Measurements from ENCODE around the gene NDUFS5.
"Not testable (repeated sequence)": the region's sequence is repeated elsewhere in the genome, so short reads cannot be mapped to it uniquely, and the experiment has no call there.

Gene NDUFS5

DNA sequence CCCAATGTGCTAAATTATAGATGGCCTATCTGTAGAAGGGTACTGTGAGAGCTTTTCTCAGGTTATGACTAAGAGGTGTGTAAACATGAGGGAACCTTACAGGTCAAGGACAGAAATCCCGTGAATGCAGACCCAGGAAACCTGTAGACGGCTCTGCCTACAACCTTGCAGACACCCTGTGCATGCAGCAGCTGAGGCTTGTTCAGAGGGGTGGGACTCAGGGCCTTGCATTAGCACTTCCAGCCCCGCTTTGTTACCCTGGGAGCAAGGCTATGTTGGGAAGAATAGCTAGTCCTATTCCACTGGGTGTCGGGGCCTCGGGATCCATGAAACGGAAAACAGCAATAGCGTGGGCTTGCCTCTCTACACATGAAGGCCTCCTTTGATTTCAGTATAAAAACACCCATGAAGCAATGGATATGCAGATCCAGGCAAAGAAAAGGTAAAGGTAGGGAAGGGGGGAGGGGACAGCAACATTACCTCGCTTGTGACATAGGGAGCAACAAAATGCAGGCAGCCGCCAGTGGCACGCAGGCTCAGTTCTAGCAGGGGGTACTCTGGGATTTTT is 9.5 kb upstream of the NDUFS5 start:
- DNase-seq = no peak

DNA sequence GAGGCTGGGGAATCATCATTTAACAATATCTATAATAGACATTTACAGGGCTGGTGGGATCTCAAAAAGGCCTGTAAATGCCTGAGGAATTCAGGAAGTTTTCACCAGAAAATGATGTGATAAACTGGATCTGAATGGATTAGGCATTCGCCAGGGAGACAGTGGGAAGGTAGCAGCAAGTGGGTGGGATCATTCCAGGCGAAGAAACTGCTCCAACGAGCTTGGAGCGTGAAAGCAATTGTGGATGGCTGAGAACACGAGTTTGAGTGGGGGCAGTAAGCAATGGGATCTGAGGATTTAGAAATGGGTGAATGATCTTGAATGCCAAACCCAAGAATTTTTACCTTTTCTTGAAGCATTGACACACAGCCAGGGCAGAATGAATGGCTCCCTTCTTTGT is 8.9 kb upstream of the NDUFS5 start:
- DNase-seq = no peak

DNA sequence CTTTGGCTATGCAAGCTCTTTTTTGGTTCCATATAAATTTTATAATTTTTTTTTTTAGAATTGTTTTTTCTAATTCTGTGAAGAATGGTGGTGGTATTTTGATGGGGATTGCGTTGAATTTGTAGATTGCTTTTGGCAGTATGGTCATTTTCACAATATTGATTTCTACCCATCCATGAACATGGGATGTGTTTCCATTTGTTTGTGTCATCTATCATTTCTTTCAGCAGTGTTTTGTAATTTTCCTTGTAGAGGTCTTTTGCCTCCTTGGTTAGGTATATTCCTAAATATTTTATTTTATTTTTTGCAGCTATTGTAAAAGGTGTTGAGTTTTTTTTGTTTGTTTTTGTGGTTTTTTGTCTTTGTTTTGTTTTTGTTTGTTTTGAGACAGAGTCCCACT is 5.7 kb upstream of the NDUFS5 start:
- DNase-seq = not testable (repeated sequence)

DNA sequence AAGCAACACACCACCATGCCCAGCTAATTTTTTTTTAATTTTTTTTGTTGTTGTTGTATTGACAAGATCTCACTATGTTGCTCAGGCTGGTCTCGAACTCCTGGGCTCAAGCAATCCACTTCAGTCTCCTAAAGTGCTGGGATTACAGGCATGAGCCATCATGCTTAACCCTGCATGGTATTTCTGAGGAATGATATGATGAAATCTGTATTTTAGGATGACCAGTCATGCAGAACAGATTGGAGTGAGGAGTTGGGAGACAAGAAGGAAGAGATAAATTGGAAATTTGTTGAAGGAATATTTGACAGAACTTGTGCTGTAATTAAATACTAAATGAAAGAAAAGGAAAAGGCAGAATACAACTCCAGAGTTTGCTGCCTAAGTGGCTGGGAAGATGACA is 4.7 kb upstream of the NDUFS5 start:
- no peak for DNase-seq

DNA sequence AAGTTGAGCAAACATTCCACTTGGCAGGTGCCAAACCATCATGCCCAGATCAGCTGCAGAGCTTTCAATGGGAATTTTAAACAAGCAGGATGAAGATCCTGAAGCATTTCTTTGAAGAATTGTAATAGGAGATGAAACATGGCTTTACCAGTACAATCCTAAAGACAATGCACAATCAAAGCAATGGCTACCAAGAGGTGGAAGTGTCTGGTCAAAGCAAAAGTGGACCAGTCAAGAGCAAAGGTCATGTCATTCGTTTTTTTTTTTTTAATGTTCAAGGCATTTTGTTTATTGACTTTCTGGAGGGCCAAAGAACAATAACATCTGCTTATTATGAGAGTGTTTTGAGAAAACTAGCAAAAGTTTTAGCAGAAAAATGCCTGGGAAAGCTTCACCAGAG is 3.0 kb upstream of the NDUFS5 start:
- no peak for DNase-seq

DNA sequence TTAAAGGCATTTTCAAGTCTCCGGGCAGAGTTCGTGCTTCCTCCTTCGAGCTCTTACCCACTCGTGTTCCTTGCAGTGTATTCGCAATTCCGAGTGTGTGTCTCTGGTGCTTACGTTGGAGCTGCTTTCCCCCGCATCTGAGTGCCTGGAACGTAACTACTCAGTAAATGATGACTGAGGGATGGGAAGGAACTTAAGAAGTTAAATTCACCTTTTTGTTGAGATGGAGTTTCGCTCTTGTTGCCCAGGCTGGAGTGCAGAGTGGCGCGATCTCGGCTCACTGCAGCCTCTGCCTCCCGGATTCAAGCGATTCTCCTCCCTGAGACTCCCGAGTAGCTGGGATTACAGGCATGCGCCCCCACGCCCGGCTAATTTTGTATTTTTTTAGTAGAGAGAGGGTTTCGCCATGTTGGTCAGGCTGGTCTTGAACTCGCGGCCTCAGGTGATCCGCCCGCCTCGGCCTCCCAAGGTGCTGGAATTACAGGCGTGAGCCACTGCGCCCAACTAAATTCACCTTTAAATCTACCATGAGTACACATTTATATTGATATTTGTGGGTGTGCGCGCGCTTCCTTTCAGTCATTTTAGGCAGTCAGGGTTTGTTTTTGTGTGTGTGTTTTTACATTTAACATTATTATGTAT is 837 bp downstream of the NDUFS5 start:
- DNase-seq = no peak

DNA sequence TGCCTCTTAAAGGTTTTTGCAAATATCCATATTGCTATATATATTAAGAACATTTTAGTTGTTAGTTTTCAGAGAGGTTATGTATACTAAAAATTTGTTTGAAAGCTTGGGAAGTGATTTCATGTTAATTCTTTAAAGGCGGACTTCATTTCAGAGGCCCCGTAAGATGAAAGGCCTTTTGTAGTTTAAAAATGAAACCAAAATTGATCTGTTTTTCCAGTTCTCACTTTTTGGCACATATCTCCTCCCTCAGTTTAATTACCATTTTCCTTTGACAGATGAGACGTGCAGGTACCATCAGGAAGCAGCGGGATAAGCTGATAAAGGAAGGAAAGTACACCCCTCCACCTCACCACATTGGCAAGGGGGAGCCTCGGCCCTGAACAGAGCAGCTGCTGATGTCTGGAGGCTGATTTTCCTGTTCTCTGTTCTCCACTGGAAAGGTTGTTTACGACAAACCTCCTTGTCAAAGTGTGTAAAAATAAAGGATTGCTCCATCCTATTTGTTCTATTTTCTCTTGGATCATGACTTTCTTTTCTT is 8.0 kb downstream of the NDUFS5 start:
- DNase-seq = no peak

DNA sequence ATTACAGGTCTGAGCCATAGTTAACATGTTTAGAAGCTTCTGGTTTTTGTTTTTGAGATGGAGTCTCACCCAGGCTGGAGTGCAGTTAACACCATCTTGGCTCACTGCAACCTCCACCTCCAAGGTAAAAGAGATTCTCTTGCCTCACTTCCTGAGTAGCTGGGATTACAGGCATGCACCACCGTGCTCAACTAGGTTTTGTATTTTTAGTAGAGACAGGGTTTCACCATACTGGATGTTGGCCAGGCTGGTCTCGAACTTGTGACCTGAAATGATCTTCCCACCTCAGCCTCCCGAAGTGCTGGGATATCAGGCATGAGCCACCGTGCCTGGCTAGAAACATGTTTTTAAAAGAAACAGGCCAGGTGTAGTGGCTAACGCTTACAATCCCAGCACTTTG is 10.5 kb downstream of the NDUFS5 start:
- no peak for DNase-seq

DNA sequence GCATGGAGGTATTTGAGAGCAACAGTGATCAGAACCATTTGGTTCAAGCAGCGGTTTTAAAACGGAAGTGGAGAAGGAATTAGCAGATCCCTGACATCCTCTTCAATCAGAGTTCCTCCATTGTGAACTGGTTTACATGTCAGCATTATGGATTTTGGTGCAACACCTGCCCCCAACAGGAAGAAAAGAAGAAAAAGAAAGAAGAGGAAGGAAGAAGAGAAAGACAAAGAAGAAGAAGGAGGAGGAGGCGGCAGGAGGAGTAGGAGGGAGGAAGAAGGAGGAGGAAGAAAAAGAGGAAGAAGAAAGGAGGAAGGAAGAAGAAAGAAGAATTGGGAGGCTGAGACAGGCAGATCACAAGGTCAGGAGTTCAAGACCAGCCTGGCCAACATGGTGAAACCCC is 17.4 kb downstream of the NDUFS5 start:
- DNase-seq = no peak

DNA sequence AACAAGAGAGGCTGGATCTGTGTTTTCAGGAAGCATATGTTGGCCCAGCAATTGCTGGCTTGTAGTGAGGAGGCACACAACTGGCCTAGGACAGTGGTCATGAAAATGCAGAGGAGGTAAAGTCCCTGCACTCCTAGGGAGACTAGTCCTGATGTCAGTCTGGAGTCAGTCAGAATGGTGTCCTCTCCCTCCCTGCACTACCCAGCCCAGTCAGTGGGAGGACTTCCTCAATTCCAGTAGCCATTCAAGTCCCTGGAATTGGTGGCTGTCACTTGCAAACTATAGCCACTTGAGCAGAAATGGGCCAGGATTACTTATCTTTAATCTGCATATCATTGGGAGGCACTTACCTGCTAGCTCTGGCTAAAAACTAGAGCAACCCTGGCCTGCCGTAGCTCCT is 18.6 kb downstream of the NDUFS5 start:
- DNase-seq = no peak

DNA sequence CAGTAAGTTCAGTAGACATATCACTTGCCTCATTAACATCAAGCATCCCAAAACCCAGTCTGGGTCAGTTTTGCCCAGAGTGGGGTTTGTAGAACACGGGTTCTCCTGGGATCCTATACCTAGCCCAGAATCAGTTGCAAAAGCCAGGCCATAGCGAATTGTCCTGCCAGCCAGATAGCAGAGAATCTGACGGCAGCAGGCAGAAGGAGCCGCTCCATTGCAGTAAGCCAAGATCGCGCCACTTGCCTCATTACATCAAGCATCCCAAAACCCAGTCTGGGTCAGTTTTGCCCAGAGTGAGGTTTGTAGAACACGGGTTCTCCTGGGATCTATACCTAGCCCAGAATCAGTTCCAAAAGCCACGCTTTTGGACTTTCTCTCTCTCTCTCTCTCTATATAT is 19.1 kb downstream of the NDUFS5 start:
- DNase-seq = no peak

DNA sequence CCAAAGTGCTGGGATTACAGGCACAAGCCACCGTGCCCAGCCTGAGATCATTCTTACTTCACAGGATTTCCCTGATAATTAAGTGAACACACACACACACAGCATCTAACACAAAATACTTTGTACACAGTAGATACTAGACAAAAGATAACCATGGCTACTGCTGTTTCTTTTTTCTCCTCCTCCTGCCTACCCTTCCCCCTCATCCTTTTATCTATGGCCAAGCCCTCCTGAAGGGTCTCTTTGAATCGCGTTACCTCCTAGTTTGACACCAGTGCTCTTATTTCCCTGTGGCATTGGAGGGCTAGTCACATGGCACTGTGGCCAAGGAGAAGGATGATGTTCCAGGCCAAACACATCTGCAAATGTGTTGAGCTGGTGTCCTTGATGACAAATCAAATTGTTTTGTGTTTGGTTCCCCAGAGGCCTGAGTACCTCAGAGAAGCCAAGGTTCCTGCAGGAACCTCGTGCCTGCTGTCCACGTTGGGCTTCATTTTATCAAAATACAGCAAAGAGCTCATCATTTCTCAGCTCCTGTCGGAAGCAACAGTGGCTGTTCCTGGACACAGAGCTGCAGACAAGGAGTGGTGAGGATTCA is 20.6 kb downstream of the NDUFS5 start:
- no peak for DNase-seq

DNA sequence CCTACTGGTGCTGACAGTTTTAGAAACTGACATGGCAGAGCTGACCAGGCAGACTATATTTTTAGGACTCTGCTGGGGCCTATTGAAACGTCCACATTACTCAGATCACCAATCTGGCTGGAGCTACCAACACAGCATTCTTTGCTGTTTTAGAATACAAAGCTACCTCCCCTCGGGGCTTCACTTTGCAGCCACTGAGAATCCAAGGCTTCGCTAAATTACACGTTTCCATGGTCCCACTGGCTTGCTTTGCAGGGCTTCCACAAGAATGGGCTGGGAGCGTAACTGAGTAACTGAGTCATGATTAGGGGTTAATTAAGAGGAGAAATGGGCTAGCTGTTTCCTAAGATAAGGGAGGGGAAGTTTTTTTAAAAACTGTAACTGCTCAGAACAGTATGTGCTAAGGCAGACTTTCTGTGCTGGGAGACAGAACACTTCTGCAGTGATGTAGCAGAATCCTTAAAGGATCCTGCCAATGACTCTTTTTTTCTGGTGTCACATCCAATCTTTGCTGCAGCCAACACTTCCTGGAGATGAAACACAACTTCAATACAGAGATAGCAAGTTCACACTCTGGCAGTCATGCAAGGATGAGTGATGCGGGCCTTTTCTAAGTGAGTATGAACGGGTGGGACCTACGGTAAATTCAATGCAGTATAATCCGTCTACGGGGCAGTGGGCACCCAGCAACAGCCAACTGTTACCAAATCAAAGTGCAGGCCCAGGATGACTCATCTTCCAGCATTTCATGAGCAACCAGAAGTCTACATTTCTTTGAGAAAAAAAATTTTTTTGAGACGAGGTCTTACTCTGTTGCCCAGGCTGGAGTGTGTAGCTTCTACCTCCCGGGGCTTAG is 21.5 kb downstream of the NDUFS5 start:
- DNase-seq = no peak

DNA sequence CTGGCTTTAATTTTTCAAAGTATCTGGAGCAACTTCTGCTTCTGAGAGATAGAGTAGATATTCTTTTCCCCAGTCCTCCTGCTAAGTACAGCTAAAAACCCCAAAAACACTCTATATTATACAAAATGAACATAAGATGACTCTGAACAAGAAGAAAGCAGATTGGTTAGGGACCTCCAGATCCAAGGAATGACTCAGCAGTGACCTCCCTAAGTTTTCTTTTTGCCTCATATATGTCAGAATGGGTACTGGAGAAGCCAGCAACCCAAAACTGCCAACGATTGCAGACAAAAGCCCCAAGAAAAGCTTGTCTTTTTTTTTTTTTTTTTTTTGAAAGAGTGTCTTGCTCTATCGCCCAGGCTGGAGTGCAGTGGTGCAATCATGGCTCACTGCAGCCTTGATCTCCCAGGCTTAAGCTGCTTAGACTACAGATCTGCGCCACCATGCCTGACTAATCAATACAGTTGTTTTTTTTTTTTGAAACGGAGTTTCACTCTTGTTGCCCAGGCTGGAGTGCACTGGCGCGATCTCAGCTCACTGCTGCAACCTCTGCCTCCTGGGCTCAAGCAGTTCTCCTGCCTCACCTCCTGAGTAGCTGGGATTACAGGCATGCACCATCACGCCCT is 22.7 kb downstream of the NDUFS5 start:
- no peak for DNase-seq

DNA sequence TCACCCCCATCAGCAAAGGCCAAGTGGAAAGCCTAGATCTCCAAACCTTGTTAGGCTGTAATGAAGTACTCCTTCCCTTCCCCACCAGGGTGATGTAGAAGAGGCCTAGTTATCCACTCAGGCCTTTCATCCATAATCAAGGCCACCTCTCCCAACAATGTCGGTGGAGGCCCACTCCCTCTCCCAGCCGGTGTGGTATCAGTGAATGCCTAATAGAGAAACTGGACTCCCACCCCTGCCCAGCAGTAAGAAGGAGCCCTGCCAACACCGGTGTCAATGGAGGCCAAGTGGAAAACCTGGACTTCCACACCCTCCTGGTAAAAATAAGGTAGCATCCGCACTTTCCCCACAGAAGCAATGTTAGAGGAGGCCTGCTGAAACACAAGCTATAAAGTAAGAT is 23.9 kb downstream of the NDUFS5 start:
- DNase-seq = no peak

DNA sequence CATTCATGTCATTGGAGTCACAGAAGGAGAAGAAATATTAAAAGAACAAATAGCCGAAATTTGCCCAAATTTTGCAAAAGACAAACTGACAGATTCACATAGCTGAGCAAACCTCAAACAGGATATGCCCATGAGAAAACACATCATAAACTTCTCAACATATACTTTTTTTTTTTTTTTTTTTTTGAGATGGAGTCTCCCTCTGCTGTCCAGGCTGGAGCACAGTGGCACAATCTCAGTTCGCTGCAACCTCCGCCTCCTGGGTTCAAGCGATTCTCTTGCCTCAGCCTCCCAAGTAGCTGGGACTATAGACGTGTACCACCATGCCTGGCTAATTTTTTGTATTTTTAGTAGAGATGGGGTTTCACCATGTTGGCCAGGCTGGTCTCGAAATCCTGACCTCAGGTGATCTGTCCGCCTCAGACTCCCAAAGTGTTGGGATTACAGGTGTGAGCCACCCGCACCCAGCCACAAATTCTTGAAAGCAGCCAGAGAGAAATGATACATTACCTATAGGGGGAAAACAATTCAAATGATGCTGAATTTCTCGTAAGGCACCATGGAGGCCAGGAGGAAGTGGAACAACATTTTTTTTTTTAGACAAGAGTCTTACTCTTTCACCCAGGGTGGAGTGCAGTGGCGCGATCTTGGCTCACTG is 25.2 kb downstream of the NDUFS5 start:
- DNase-seq = not testable (repeated sequence)

DNA sequence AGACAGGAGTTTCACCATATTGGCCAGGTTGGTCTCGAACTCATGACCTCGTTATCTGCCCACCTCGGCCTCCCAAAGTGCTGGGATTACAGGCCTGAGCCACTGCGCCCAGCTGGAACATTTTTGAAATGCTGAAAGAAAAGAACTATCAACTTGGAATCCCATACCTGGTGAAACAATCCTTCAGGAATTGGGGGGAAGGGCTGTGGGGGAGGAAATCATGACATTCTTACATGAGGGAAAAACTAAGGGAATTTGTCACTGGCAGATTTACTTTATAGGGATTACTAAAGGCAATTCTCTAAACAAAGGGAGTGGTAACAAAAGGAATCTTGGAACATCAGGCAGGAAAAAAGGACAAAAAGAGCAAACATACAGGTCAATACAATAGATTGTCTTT is 25.8 kb downstream of the NDUFS5 start:
- DNase-seq = no peak

DNA sequence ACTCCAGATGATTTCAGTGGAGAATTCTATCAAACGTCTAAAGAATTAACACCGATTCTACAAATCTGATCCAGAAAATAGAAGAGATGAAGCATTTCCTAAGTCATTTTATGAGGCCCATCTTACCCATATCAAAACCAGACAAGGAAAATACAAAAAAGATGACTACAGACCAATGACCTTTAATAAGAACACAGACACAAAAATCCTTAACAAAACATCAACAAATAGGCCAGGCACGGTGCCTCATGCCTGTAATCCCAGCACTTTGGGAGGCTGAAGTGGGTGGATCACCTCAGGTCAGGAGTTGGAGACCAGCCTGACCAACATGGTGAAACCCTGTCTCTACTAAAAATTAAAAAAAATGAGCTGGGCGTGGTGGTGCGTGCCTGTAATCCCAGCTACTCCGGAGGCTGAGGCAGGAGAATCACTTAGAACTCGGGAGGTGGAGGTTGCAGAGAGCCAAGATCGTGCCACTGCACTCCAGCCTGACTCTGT is 29.1 kb downstream of the NDUFS5 start:
- DNase-seq = not testable (repeated sequence)

DNA sequence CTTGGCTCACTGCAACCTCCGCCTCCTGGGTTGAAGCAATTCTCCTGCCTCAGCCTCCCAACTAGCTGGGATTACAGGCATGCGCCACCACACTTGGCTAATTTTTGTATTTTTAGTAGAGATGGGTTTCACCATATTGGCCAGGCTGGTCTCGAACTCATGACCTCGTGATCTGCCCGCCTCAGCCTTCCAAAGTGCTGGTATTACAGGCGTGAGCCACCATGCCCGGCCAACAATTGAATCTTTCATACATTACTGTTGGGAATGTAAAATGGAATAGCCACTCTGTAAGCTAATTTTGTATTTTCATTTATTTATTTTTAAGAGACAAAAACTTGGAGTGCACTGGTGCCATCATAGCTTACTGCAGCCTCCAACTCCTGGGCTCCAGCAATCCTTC is 35.4 kb downstream of the NDUFS5 start:
- DNase-seq = not testable (repeated sequence)

DNA sequence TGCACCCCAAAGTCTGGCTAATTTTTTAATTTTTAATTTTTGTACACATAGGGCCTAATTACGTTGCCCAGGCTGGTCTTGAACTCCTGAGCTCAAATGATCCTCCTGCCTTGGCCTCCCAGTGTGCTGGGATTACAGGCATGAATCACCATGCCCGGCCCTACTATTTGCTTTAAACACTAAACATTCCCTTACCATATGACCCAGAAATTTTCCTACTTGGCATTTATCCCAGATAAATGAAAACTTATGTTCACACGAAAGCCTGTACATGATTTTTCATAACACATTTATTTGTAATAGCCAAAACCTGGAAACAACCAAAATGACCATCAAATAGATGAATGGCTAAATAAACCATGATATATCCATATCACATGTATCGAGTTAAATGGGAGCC is 35.8 kb downstream of the NDUFS5 start:
- DNase-seq = no peak

DNA sequence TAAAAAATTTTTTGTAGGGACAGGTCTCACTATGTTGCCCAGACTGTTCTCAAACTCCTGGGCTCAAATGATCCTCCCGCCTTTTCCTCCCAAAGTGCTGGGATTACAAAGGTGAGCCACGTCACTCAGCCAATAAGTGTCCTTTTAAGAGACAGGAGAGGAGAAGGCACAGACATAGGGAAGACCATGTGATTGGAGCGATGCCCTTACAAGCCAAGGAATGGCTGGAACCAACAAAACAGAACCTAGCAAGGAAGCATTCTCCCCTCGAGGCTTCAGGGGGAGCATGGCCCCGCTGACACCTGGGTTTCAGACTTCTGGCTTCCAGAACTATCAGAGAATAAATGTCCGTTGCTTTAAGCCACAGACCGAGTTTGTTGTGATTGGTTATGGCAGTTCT is 37.0 kb downstream of the NDUFS5 start:
- DNase-seq = no peak

DNA sequence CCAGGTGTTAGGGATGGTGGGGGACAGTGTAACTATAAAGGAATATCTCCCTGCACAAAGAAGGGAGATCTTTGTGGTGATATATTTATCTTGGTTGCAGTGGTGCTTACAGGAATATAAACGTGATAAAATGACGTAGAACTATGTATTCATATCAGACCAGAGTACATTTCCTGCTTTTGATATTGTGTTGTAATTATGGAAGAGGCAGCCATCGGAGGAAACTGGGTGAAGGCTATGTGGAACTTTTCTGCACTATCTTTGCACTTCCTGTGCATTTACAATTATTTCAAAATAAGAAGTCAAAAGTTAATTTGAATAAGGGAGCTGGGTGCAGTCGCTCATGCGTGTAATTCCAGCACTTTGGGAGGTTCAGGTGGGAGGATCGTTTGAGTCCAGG is 37.6 kb downstream of the NDUFS5 start:
- DNase-seq = no peak
